HepG2 (cell line): ENCODE results near the gene FHL3.

Experiments
- CAMTA2 ChIP-seq: sonication (generic); formaldehyde crosslinking; IDR thresholded peaks from 2 replicates; pipeline ENCODE4 v1.4.0; 2020; ENCODE audit warnings: mild to moderate bottlenecking, missing genetic modification reagents, borderline replicate concordance
- CCAR2 ChIP-seq: fragments of 200-400 bp; formaldehyde crosslinking; optimal IDR thresholded peaks from 2 replicates; pipeline ENCODE3; 2018; ENCODE audit warnings: low read depth, mild to moderate bottlenecking, low read length, moderate library complexity
- CTCF ChIP-seq: sonication (generic); formaldehyde crosslinking; IDR thresholded peaks from 2 replicates; pipeline ENCODE4 v1.5.0; 2020; ENCODE audit warnings: mild to moderate bottlenecking, missing genetic modification reagents, moderate library complexity
- HDAC1 ChIP-seq: sonication (generic); formaldehyde crosslinking; IDR thresholded peaks from 2 replicates; pipeline ENCODE4 v1.5.1; 2020; ENCODE audit warnings: mild to moderate bottlenecking, missing genetic modification reagents
- HNRNPK ChIP-seq: fragments of 200-400 bp; formaldehyde crosslinking; IDR thresholded peaks from 2 replicates; pipeline ENCODE4 v1.6.1; 2018; ENCODE audit warnings: low read length, low read depth, moderate library complexity, mild to moderate bottlenecking; ENCODE audit not compliant: poor library complexity, severe bottlenecking
- KAT2B ChIP-seq: fragments of 150-350 bp; IDR thresholded peaks from 2 replicates; pipeline ENCODE4 v1.6.1; 2014; ENCODE audit warnings: low read depth, low read length, borderline replicate concordance
- ZNF101 ChIP-seq: sonication (generic); formaldehyde crosslinking; IDR thresholded peaks from 2 replicates; pipeline ENCODE4 v1.4.0; 2020; ENCODE audit warnings: mild to moderate bottlenecking, low read depth, missing genetic modification reagents, borderline replicate concordance
- ZNF274 ChIP-seq: sonication (generic); formaldehyde crosslinking; IDR thresholded peaks from 2 replicates; pipeline ENCODE4 v1.5.1; 2020; ENCODE audit warnings: mild to moderate bottlenecking, missing genetic modification reagents
- TF ChIP-seq, protein P1 (sequence below): fragments of 450-650 bp; IDR thresholded peaks from 2 replicates; pipeline ENCODE4 v1.6.1; 2017; ENCODE audit warnings: mild to moderate bottlenecking
- TF ChIP-seq, protein P2 (sequence below): sonication (generic); formaldehyde crosslinking; IDR thresholded peaks from 2 replicates; pipeline ENCODE4 v1.8.1; 2022; ENCODE audit warnings: mild to moderate bottlenecking, missing genetic modification reagents
- TF ChIP-seq, protein P3 (sequence below): sonication (generic); formaldehyde crosslinking; conservative IDR thresholded peaks from 2 replicates; pipeline ENCODE4 v1.8.1; 2023; ENCODE audit warnings: missing genetic modification reagents

DNA sequence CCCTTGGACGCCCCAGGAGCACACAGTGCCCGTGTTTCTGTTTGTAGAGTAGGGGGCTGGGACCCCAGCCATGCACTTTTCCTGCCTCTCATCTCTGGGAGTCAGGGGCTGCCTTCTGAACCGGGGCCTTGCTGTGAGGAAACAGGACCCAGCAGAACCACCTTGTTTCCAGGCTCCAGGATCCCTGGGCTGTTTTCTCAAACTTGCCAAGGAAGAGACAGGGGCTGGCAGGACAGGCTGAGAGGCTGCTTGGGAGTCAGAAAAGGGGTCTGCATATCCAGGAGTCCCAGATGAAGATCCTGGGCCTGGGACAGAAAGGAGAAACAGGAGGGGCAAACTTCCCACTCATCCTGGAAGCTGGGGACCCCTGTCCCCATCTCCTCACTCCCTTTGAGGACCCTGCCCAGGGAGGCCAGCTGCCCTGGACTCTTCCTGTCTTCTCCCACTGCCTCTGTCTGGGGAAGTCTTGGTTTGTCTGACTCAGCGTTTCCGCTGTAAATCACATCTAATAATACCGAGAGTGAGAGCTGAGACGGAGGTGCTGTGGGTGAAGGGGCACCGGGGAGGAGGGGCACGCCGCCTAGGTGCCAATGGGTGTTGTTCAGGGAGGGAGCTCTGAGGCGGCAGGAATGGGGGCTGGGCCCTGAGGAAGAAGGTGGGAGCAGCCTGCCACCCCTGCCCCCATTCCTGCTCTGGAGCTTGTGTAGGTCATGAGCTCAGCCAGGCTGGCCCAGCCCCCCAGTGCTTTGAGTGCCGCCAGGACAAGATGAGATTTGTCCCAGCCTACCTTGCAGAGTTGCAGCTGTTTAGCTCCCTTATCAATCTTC is 24.6 kb upstream of the FHL3 start:
- TF ChIP-seq, protein P1, sequence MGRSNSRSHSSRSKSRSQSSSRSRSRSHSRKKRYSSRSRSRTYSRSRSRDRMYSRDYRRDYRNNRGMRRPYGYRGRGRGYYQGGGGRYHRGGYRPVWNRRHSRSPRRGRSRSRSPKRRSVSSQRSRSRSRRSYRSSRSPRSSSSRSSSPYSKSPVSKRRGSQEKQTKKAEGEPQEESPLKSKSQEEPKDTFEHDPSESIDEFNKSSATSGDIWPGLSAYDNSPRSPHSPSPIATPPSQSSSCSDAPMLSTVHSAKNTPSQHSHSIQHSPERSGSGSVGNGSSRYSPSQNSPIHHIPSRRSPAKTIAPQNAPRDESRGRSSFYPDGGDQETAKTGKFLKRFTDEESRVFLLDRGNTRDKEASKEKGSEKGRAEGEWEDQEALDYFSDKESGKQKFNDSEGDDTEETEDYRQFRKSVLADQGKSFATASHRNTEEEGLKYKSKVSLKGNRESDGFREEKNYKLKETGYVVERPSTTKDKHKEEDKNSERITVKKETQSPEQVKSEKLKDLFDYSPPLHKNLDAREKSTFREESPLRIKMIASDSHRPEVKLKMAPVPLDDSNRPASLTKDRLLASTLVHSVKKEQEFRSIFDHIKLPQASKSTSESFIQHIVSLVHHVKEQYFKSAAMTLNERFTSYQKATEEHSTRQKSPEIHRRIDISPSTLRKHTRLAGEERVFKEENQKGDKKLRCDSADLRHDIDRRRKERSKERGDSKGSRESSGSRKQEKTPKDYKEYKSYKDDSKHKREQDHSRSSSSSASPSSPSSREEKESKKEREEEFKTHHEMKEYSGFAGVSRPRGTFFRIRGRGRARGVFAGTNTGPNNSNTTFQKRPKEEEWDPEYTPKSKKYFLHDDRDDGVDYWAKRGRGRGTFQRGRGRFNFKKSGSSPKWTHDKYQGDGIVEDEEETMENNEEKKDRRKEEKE = no peak
- no peak for TF ChIP-seq HDAC1 (CRISPR knock-in tag)
- TF ChIP-seq CTCF (CRISPR knock-in tag) = no peak
- no peak for TF ChIP-seq CCAR2
- TF ChIP-seq, protein P2, sequence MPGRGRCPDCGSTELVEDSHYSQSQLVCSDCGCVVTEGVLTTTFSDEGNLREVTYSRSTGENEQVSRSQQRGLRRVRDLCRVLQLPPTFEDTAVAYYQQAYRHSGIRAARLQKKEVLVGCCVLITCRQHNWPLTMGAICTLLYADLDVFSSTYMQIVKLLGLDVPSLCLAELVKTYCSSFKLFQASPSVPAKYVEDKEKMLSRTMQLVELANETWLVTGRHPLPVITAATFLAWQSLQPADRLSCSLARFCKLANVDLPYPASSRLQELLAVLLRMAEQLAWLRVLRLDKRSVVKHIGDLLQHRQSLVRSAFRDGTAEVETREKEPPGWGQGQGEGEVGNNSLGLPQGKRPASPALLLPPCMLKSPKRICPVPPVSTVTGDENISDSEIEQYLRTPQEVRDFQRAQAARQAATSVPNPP (CRISPR knock-in tag) = no peak
- TF ChIP-seq HNRNPK = no peak
- TF ChIP-seq ZNF101 (CRISPR knock-in tag) = no peak
- no peak for TF ChIP-seq CAMTA2
- no peak for TF ChIP-seq KAT2B
- TF ChIP-seq, protein P3, sequence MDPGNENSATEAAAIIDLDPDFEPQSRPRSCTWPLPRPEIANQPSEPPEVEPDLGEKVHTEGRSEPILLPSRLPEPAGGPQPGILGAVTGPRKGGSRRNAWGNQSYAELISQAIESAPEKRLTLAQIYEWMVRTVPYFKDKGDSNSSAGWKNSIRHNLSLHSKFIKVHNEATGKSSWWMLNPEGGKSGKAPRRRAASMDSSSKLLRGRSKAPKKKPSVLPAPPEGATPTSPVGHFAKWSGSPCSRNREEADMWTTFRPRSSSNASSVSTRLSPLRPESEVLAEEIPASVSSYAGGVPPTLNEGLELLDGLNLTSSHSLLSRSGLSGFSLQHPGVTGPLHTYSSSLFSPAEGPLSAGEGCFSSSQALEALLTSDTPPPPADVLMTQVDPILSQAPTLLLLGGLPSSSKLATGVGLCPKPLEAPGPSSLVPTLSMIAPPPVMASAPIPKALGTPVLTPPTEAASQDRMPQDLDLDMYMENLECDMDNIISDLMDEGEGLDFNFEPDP (CRISPR knock-in tag) = no peak
- TF ChIP-seq ZNF274 = no peak
